Gastrocnemius medialis (tissue), 4 donors: Measurements from ENCODE around the gene SASS6. TPM values are rescaled to one million over a fixed set of nuclear protein-coding genes. Genes with fewer than 3 reads are reported as not detected.

ENCODE experiments used
- ATAC-seq, 2 donors: fragments of 150-250 bp; one replicate each; pipeline ENCODE4 v1.9.1; 2016
- DNase-seq, 2 donors: peaks; one replicate each; pipeline ENCODE4 v3.0.0-alpha.2; 2019
- H3K27ac ChIP-seq, 4 donors: fragments of 200-600 bp; sonication (generic); 1 replicate in 1 of 4; 2 replicates in 3 of 4; pipeline ENCODE4 v1.5.1; 2016 to 2018; ENCODE audit warnings: mild to moderate bottlenecking in 2 of 4, moderate library complexity in 1 of 4
- H3K27me3 ChIP-seq, 3 donors: fragments of 200-600 bp; sonication (generic) in 2 of 3; 1 replicate in 1 of 3; 2 replicates in 2 of 3; pipeline versions ENCODE4 v1.5.1 to v1.6.0; 2016 to 2019; ENCODE audit warnings: mild to moderate bottlenecking in 1 of 3, moderate library complexity in 1 of 3
- H3K36me3 ChIP-seq, 2 donors: fragments of 200-600 bp; sonication (generic) in 1 of 2; one replicate each; pipeline ENCODE4 v1.5.1; 2017 to 2018
- H3K4me1 ChIP-seq, 2 donors: fragments of 200-600 bp; sonication (generic) in 1 of 2; one replicate each; pipeline ENCODE4 v1.5.1; 2016 to 2017; ENCODE audit warnings: mild to moderate bottlenecking in 2 of 2
- H3K4me3 ChIP-seq, 4 donors: fragments of 200-600 bp; sonication (generic) in 3 of 4; 1 replicate in 1 of 4; 2 replicates in 3 of 4; pipeline ENCODE4 v1.5.1; 2016 to 2019; ENCODE audit warnings: mild to moderate bottlenecking in 2 of 4
- H3K9me3 ChIP-seq, 3 donors: fragments of 200-600 bp; sonication (generic) in 2 of 3; 1 replicate in 1 of 3; 2 replicates in 2 of 3; pipeline ENCODE4 v1.5.1; 2016 to 2019
- POLR2A ChIP-seq, 2 donors: fragments of 450-650 bp; IDR thresholded peaks; one replicate each; pipeline ENCODE4 v1.6.1; 2017; ENCODE audit warnings: antibody characterized with exemption in 2 of 2, mild to moderate bottlenecking in 2 of 2, moderate library complexity in 2 of 2
- in situ Hi-C, 4 donors: fragments of 200-750 bp; cut with MboI; loops; one replicate each; pipeline versions ENCODE4 v1.15.0 to v1.8.0; 2017; ENCODE audit warnings: low sequenced_read_pairs in 4 of 4
- intact Hi-C: fragments of 100-400 bp; cut with DNase I; formaldehyde crosslinking; loops from one replicate; pipeline ENCODE4 v1.15.1; 2023; ENCODE audit warnings: low total_unique reads
- total RNA-seq, 4 donors: library from RNA; depleted of rRNA; stranded (reverse); fragments of >200 nt; gene quantifications; one replicate each; pipeline versions ENCODE4 v1.1.0 to v1.2.3, GENCODE V29; 2016
- TF ChIP-seq, protein P1 (sequence below), 5 experiments: fragments of 450-650 bp in 3 of 5; fragments of 200-600 bp in 2 of 5; sonication (generic) in 2 of 5; IDR thresholded peaks in 4 of 5; conservative IDR thresholded peaks in 1 of 5; 1 replicate in 4 of 5; 2 replicates in 1 of 5; pipeline ENCODE4 v1.5.1; 2016 to 2019; ENCODE audit warnings: antibody characterized with exemption in 5 of 5, mild to moderate bottlenecking in 3 of 5, moderate library complexity in 3 of 5

SASS6 gene
- total RNA-seq, 4 donors from 2014 or later = 0.71 to 4.2 (median 1.6) TPM

- TF ChIP-seq POLR2A (IDR thresholded peaks at IDR 0.05) = no peak
- TF ChIP-seq, protein P1, sequence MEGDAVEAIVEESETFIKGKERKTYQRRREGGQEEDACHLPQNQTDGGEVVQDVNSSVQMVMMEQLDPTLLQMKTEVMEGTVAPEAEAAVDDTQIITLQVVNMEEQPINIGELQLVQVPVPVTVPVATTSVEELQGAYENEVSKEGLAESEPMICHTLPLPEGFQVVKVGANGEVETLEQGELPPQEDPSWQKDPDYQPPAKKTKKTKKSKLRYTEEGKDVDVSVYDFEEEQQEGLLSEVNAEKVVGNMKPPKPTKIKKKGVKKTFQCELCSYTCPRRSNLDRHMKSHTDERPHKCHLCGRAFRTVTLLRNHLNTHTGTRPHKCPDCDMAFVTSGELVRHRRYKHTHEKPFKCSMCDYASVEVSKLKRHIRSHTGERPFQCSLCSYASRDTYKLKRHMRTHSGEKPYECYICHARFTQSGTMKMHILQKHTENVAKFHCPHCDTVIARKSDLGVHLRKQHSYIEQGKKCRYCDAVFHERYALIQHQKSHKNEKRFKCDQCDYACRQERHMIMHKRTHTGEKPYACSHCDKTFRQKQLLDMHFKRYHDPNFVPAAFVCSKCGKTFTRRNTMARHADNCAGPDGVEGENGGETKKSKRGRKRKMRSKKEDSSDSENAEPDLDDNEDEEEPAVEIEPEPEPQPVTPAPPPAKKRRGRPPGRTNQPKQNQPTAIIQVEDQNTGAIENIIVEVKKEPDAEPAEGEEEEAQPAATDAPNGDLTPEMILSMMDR (IDR thresholded peaks at IDR 0.05 in 4 of 5, conservative IDR thresholded peaks at IDR 0.05 in 1 of 5) = no peak
- intact Hi-C loops = no loop called here
- in situ Hi-C loops = no loop called here
- Histone ChIP-seq H3K36me3 (peaks cover 2 to 10% of the 10 kb centered on the region in 2 donors), H3K4me1 (peaks cover 11 to 17% of the 10 kb centered on the region in 2 donors), H3K27ac (peak overlapping the region; percentile 28 to 69 (median 49)), H3K4me3 (no peak overlapping the region), H3K9me3 (no peaks in the 10 kb centered on the region), H3K27me3 (no peaks in the 10 kb centered on the region)
- no peak for ATAC-seq
- DNase-seq = no peak
Measured at GRCh38 chr1:100164702-100165101, 32.0 kb upstream of the SASS6 start.

GRCh38 chr1:100164216-100164615, 31.5 kb upstream of the SASS6 start:
- Histone ChIP-seq H3K27me3 (no peaks in the 10 kb centered on the region), H3K9me3 (no peaks in the 10 kb centered on the region), H3K4me3 (no peak overlapping the region), H3K27ac (peak overlapping the region; percentile 28 to 69 (median 49)), H3K36me3 (peaks cover 2 to 12% of the 10 kb centered on the region in 2 donors), H3K4me1 (peaks cover 11 to 17% of the 10 kb centered on the region in 2 donors)
- in situ Hi-C loops (no loop called here), intact Hi-C loops (no loop called here)
- TF ChIP-seq POLR2A (IDR thresholded peaks at IDR 0.05) = no peak
- TF ChIP-seq, protein P1 (IDR thresholded peaks at IDR 0.05 in 4 of 5, conservative IDR thresholded peaks at IDR 0.05 in 1 of 5) = no peak
- DNase-seq = no peak
- peak; percentile 52 to 82 for ATAC-seq

DNA sequence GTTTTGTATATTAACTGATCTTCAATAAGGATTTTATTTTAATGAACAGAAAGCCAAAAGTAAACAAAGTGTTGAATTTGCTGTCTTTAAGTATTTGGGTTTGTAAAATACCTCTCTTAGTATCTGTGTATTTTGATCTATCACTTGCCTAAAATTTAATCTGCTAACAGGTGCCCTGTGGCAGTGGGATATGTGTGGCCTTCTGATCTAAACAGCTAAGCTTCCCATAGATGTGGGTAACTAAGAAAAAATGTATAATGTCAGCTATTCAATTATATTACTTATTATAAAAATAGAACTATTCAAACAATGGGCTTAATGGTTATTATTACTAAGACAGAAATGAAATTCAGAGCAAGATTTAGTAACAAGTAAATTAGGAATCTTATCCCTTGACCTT, 30.2 kb upstream of the SASS6 start:
- DNase-seq = no peak
- in situ Hi-C loops = no loop called here
- H3K4me1 ChIP-seq = peaks cover 11 to 17% of the 10 kb centered on the region in 2 donors
- peaks cover 2 to 25% of the 10 kb centered on the region in 2 donors for H3K36me3 ChIP-seq
- peak overlapping the region; percentile 22 to 69 (median 44) for H3K27ac ChIP-seq
- no peak for TF ChIP-seq POLR2A (IDR thresholded peaks at IDR 0.05)
- TF ChIP-seq, protein P1 (IDR thresholded peaks at IDR 0.05 in 4 of 5, conservative IDR thresholded peaks at IDR 0.05 in 1 of 5) = no peak
- intact Hi-C loops = no loop called here
- H3K27me3 ChIP-seq = no peaks in the 10 kb centered on the region
- ATAC-seq = no peak
- no peak overlapping the region for H3K4me3 ChIP-seq
- H3K9me3 ChIP-seq = no peaks in the 10 kb centered on the region

DNA sequence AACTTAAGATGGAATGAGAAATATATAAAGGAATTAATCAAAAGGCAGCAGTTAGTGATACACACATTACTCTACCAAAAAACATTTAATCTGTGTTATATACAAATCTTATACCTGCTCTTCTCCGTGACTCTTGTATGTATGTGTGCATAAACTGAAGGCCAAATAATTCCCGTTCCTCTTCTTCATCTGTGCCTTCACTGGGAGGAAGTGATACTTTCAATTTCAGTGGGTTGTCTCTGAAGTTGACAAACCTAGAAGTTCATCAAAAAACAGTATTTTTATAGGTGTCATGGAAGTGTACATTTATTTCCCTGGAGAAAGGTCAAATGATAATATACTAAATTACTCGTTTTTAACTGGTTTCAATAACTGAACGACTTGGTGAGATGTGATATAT, 19.5 kb upstream of the SASS6 start:
- TF ChIP-seq, protein P1 (IDR thresholded peaks at IDR 0.05 in 4 of 5, conservative IDR thresholded peaks at IDR 0.05 in 1 of 5) = no peak
- TF ChIP-seq POLR2A (IDR thresholded peaks at IDR 0.05) = no peak
- no peak overlapping the region for H3K4me3 ChIP-seq
- ATAC-seq (no peak), DNase-seq (no peak)
- no peaks in the 10 kb centered on the region for H3K4me1 ChIP-seq
- H3K27ac ChIP-seq = no peak overlapping the region
- in situ Hi-C loops (no loop called here), intact Hi-C loops (no loop called here)
- no peaks in the 10 kb centered on the region for H3K27me3 ChIP-seq
- no peaks in the 10 kb centered on the region for H3K9me3 ChIP-seq
- peaks cover 0 to 73% of the 10 kb centered on the region in 2 donors for H3K36me3 ChIP-seq

- no peaks in the 10 kb centered on the region for H3K27me3 ChIP-seq
- intact Hi-C loops (no loop called here), in situ Hi-C loops (no loop called here)
- no peak for TF ChIP-seq POLR2A (IDR thresholded peaks at IDR 0.05)
- TF ChIP-seq, protein P1 (IDR thresholded peaks at IDR 0.05 in 4 of 5, conservative IDR thresholded peaks at IDR 0.05 in 1 of 5) = no peak
- H3K4me3 ChIP-seq = no peak overlapping the region
- DNase-seq = no peak
- ATAC-seq = no peak
- peaks cover 0 to 73% of the 10 kb centered on the region in 2 donors for H3K36me3 ChIP-seq
- H3K4me1 ChIP-seq = no peaks in the 10 kb centered on the region
- H3K9me3 ChIP-seq = no peaks in the 10 kb centered on the region
- no peak overlapping the region for H3K27ac ChIP-seq
Measured at GRCh38 chr1:100151679-100152078, 18.9 kb upstream of the SASS6 start.
